ENCODE measurements around the gene GPC4. TPM values are rescaled to one million over a fixed set of nuclear protein-coding genes. Genes with fewer than 3 reads are reported as not detected.

The GPC4 gene
- total RNA-seq, 6 experiments from 2014 or later: not detected

GRCh38 chrX:133374874-133375387 is 40.4 kb downstream of the GPC4 start:
- Mint-ChIP-seq H3K27me3 (ENCODE audit: insufficient read depth) (no peaks in the 10 kb centered on the region), H3K4me1 (ENCODE audit: low read depth) (no peaks in the 10 kb centered on the region), H3K4me3 (no peak overlapping the region), H3K27ac (no peak overlapping the region), H3K36me3 (ENCODE audit: low read depth) (no peaks in the 10 kb centered on the region), H3K9me3 (peaks cover 9% of the 10 kb centered on the region)
- TF ChIP-seq, protein P1, sequence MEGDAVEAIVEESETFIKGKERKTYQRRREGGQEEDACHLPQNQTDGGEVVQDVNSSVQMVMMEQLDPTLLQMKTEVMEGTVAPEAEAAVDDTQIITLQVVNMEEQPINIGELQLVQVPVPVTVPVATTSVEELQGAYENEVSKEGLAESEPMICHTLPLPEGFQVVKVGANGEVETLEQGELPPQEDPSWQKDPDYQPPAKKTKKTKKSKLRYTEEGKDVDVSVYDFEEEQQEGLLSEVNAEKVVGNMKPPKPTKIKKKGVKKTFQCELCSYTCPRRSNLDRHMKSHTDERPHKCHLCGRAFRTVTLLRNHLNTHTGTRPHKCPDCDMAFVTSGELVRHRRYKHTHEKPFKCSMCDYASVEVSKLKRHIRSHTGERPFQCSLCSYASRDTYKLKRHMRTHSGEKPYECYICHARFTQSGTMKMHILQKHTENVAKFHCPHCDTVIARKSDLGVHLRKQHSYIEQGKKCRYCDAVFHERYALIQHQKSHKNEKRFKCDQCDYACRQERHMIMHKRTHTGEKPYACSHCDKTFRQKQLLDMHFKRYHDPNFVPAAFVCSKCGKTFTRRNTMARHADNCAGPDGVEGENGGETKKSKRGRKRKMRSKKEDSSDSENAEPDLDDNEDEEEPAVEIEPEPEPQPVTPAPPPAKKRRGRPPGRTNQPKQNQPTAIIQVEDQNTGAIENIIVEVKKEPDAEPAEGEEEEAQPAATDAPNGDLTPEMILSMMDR (IDR thresholded peaks at IDR 0.05): no peak
- DNase-seq: no peak

DNA sequence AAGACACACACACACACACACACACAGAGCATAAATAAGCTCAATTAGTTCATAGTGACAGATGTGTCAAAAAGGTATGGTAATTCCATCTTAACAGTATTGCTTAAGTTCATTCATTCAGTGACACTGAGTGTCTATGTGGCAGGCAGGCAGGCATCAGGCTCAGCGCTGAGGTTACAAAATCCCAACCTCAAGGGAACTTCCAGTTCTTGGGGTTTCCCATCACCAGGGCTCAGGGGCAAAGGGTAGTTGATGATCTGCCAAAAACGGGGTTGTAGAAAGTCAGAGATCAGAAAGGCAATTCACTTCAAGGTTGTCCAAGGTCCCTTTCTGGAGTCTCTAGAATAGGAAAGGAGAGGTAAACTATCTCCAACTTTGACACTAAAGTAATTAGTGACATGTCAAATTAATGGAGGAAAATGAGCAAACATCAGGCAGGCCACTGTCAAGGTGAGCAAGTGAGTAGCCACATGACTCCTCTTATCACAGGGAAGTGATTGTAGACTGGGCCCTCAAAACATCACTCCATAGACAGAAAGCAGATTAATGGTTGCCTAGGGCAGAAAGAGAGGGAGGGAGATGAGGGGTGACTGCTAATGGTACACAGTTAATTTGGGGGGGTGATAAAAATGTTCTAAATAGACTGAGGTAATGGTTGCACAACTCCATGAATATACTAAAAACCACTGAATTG is 41.8 kb downstream of the GPC4 start:
- Mint-ChIP-seq H3K4me3 (no peak overlapping the region), H3K4me1 (ENCODE audit: low read depth) (no peaks in the 10 kb centered on the region), H3K27me3 (ENCODE audit: insufficient read depth) (no peaks in the 10 kb centered on the region), H3K27ac (no peak overlapping the region), H3K9me3 (peaks cover 5% of the 10 kb centered on the region), H3K36me3 (ENCODE audit: low read depth) (no peaks in the 10 kb centered on the region)
- DNase-seq: no peak
- TF ChIP-seq, protein P1 (IDR thresholded peaks at IDR 0.05): no peak

DNA sequence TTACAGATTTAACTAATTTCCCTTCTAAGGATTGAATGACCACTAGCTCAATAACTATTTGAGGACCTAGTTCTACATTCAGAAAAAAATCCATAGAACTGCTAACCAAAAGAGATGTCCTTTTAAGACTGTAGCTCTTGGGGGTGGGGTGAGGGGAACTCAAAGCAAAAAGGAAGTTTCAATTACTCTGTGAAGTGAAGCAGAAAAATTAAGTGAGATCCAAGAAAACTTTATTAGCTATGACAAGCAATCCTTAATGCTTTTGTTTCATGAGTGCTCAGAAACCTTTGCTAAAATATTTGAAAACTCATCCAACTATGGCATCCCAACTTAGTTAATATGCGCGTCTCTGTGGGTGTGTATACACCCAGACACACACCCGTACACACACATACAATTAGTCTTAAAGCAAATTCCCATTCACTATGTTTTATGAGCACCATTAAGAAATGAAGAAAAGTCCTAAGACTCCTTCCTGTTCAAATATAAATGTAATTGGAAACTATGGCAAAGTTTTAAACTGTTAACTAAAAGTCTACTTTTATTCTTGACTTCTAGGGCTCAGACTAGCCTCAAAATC is 44.5 kb downstream of the GPC4 start:
- H3K4me1 Mint-ChIP-seq (ENCODE audit: low read depth): no peaks in the 10 kb centered on the region
- no peak overlapping the region for H3K4me3 Mint-ChIP-seq
- TF ChIP-seq, protein P1 (IDR thresholded peaks at IDR 0.05): no peak
- H3K36me3 Mint-ChIP-seq (ENCODE audit: low read depth): no peaks in the 10 kb centered on the region
- H3K9me3 Mint-ChIP-seq: peaks cover 5% of the 10 kb centered on the region
- H3K27me3 Mint-ChIP-seq (ENCODE audit: insufficient read depth): no peaks in the 10 kb centered on the region
- no peak for DNase-seq
- H3K27ac Mint-ChIP-seq: no peak overlapping the region

DNA sequence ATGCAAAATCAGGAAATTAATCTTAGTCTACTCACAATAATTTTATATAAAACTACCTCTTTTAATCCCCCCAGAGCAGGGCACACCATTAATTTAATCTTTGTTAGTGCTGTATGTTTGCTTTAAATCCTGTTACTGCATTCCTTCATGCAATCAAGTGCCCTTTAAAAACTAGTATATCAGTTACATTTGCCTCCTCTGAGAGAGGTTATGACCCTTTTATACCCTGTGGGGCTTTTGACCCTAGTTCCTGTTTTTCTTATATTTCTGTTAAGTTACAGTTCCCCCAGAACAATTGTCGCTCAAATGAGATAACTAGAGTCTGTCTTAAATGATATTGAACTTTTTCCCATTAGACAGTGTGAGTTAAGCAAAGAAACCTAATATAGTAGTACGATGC is 46.2 kb downstream of the GPC4 start:
- no peaks in the 10 kb centered on the region for H3K4me1 Mint-ChIP-seq (ENCODE audit: low read depth)
- H3K9me3 Mint-ChIP-seq: peaks cover 8% of the 10 kb centered on the region
- H3K4me3 Mint-ChIP-seq: no peak overlapping the region
- DNase-seq: no peak
- H3K27me3 Mint-ChIP-seq (ENCODE audit: insufficient read depth): no peaks in the 10 kb centered on the region
- H3K36me3 Mint-ChIP-seq (ENCODE audit: low read depth): no peaks in the 10 kb centered on the region
- TF ChIP-seq, protein P1 (IDR thresholded peaks at IDR 0.05): no peak
- H3K27ac Mint-ChIP-seq: no peak overlapping the region

DNA sequence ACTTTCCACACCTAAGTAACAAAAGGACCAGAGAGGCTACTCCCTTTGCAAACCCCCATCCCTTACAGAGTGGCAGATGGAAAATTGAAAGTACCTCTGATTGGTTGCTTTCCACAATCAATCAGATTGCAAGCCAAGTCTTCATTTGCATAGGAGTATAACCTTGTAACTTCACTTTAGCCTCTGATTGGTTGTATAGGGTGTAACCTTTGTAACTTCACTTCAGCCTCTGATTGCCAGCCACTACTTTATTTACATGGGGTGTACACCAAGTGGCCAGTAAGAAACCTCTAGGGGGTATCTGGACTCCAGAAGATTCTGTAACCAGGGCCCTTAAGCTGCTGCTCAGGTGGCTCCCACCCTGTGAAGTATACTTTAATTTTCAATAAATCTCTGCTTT is 48.6 kb downstream of the GPC4 start:
- DNase-seq: no peak
- H3K4me1 Mint-ChIP-seq (ENCODE audit: low read depth): no peaks in the 10 kb centered on the region
- no peaks in the 10 kb centered on the region for H3K27me3 Mint-ChIP-seq (ENCODE audit: insufficient read depth)
- no peak overlapping the region for H3K4me3 Mint-ChIP-seq
- TF ChIP-seq, protein P1 (IDR thresholded peaks at IDR 0.05): no peak
- H3K36me3 Mint-ChIP-seq (ENCODE audit: low read depth): no peaks in the 10 kb centered on the region
- no peak overlapping the region for H3K27ac Mint-ChIP-seq
- peaks cover 8% of the 10 kb centered on the region; the same call in 1 of the 2 replicates for H3K9me3 Mint-ChIP-seq
